IMR-90 (cell line): ENCODE measurements around the gene NAXE. TPM values are rescaled to one million over a fixed set of nuclear protein-coding genes. Genes with fewer than 3 reads are reported as not detected.

Source experiments
- polyA plus RNA-seq, 3 experiments: library from polyadenylated mRNA; depleted of rRNA; stranded (reverse); fragments of >200 nt; gene quantifications; 2 replicates each; pipeline ENCODE4 v1.2.3, GENCODE V29; 2012; ENCODE audit warnings: low replicate concordance in 1 of 3
- total RNA-seq: library from RNA; depleted of rRNA; stranded (reverse); fragments of >200 nt; gene quantifications from 2 replicates; pipeline ENCODE4 v1.2.3, GENCODE V29; 2012; rRNA removed

NAXE gene
- total and polyA plus RNA-seq, 2 of the 4 experiments (the other 2 are of a cell fraction) = 61.0 to 74.2 TPM

Other genes starting within 250 kb of the NAXE start
- not detected in 2 replicates for gene RHBG, start 222.6 kb upstream of the NAXE start, total RNA-seq
- not detected in 2 replicates for gene RHBG, start 222.6 kb upstream of the NAXE start, polyA plus RNA-seq (2012; rRNA removed)
- 2.9 and 3.6 TPM in 2 replicates for gene MEF2D, start 91.0 kb upstream of the NAXE start, total RNA-seq
- 20.0 and 25.0 TPM in 2 replicates for gene MEF2D, start 91.0 kb upstream of the NAXE start, polyA plus RNA-seq (2012; rRNA removed)
- gene IQGAP3, start 19.2 kb upstream of the NAXE start, total RNA-seq = 13.6 TPM in 2 replicates
- 12.5 and 14.9 TPM in 2 replicates for gene IQGAP3, start 19.2 kb upstream of the NAXE start, polyA plus RNA-seq (2012; rRNA removed)
- gene TTC24, start 12.1 kb upstream of the NAXE start, total RNA-seq = not detected in 2 replicates
- not detected in 2 replicates for gene TTC24, start 12.1 kb upstream of the NAXE start, polyA plus RNA-seq (2012; rRNA removed)
- 30.8 and 41.8 TPM in 2 replicates for gene GPATCH4, start 9.7 kb downstream of the NAXE start, total RNA-seq
- 26.6 and 32.6 TPM in 2 replicates for gene GPATCH4, start 9.7 kb downstream of the NAXE start, polyA plus RNA-seq (2012; rRNA removed)
- gene HAPLN2, start 27.6 kb downstream of the NAXE start, total RNA-seq = not detected in 2 replicates
- not detected in 2 replicates for gene HAPLN2, start 27.6 kb downstream of the NAXE start, polyA plus RNA-seq (2012; rRNA removed)
- not detected in 2 replicates for gene BCAN, start 50.3 kb downstream of the NAXE start, total RNA-seq
- 0.07 TPM in 1 of 2 replicates, not detected in the other for gene BCAN, start 50.3 kb downstream of the NAXE start, polyA plus RNA-seq (2012; rRNA removed)
- gene NES, start 85.6 kb downstream of the NAXE start, total RNA-seq = 40.1 and 46.1 TPM in 2 replicates
- gene NES, start 85.6 kb downstream of the NAXE start, polyA plus RNA-seq (2012; rRNA removed) = 25.3 and 26.7 TPM in 2 replicates
- gene CRABP2, start 113.8 kb downstream of the NAXE start, total RNA-seq = 6.1 and 6.3 TPM in 2 replicates
- gene CRABP2, start 113.8 kb downstream of the NAXE start, polyA plus RNA-seq (2012; rRNA removed) = 12.2 and 15.7 TPM in 2 replicates
- gene METTL25B, start 136.7 kb downstream of the NAXE start, total RNA-seq = 2.3 and 3.1 TPM in 2 replicates
- 9.6 and 10.1 TPM in 2 replicates for gene METTL25B, start 136.7 kb downstream of the NAXE start, polyA plus RNA-seq (2012; rRNA removed)
- gene ISG20L2, start 137.0 kb downstream of the NAXE start, total RNA-seq = 13.6 and 17.0 TPM in 2 replicates
- gene ISG20L2, start 137.0 kb downstream of the NAXE start, polyA plus RNA-seq (2012; rRNA removed) = 27.2 and 27.3 TPM in 2 replicates
- gene MRPL24, start 149.3 kb downstream of the NAXE start, total RNA-seq = 65.3 and 68.8 TPM in 2 replicates
- 94.9 and 99.5 TPM in 2 replicates for gene MRPL24, start 149.3 kb downstream of the NAXE start, polyA plus RNA-seq (2012; rRNA removed)
- 94.6 and 145 TPM in 2 replicates for gene HDGF, start 159.9 kb downstream of the NAXE start, total RNA-seq
- 102 and 123 TPM in 2 replicates for gene HDGF, start 159.9 kb downstream of the NAXE start, polyA plus RNA-seq (2012; rRNA removed)
- gene PRCC, start 175.8 kb downstream of the NAXE start, total RNA-seq = 10.6 and 14.7 TPM in 2 replicates
- 52.4 and 59.6 TPM in 2 replicates for gene PRCC, start 175.8 kb downstream of the NAXE start, polyA plus RNA-seq (2012; rRNA removed)
- 0.28 TPM in 1 of 2 replicates, not detected in the other for gene SH2D2A, start 225.1 kb downstream of the NAXE start, total RNA-seq
- 0.23 TPM in 1 of 2 replicates, not detected in the other for gene SH2D2A, start 225.1 kb downstream of the NAXE start, polyA plus RNA-seq (2012; rRNA removed)